Body of pancreas (tissue), 4 donors: ENCODE measurements around the gene MRPL14.

Experiments
- CTCF ChIP-seq, 7 experiments: fragments of 450-650 bp in 4 of 7; fragments of 200-600 bp in 3 of 7; sonication (generic) in 3 of 7; IDR thresholded peaks; one replicate each; pipeline ENCODE4 v1.5.1; 2016 to 2019; ENCODE audit warnings: antibody characterized with exemption in 7 of 7
- POLR2A ChIP-seq, 3 donors: fragments of 450-650 bp; IDR thresholded peaks; one replicate each; pipeline ENCODE4 v1.6.1; 2016; ENCODE audit warnings: antibody characterized with exemption in 3 of 3, mild to moderate bottlenecking in 2 of 3

DNA sequence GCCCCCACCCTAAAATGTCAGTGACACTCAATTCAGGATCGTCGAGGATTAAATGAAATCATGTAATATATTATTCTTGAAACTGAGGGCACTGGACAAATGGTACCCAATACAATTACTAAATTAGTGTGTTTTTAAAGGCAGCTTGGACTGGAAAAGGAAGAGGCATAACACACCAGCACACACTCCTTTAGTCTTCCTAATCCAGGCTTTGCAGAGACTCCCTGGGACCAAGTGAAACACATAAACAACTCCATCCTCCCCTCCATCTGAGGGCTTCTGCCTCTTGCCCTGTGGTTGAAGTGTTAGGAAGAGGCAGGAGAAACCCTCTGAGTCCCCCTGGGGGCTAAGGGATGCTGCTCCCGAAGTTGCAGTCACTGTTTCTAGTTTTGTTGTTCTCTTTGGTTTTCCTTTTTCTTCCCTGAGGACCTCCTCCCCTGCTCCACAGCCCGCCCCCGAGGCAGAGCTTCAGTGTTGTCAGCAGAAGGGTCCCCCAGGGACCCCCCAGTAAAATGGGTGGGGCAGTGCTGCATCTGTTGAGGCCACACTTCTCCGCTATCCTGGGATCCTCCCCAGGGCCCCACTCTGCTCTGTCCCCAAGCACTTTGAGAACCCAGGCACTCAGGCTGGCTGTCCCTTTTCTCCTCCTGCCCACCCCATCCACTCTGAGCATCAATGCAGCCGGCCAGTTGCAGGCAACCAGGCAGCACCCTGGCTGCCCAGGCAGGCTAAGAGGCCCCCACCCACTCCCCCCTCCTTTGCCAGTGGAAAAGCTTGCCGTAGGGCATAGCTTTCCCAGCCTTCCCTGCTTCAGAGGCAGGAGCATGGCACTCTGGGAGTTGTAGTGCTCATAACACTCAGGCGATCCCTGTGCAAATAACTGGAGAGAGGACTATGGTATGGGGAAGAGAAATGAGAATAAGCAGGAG is 6.0 kb upstream of the MRPL14 start:
- TF ChIP-seq CTCF (IDR thresholded peaks at IDR 0.05) (no peak), POLR2A (IDR thresholded peaks at IDR 0.05) (no peak)
